BLaER1 (cell line): Measurements from ENCODE around the gene TRIM29.

Experiments used
- H3K27ac ChIP-seq: shearing (Covaris generic); formaldehyde crosslinking; 2 replicates; pipeline ENCODE4 v1.8.1; 2022
- H3K27me3 ChIP-seq: shearing (Covaris generic); formaldehyde crosslinking; 2 replicates; pipeline ENCODE4 v1.8.1; 2022
- H3K36me3 ChIP-seq: shearing (Covaris generic); formaldehyde crosslinking; 2 replicates; pipeline ENCODE4 v1.8.1; 2022
- H3K4me1 ChIP-seq: shearing (Covaris generic); formaldehyde crosslinking; 2 replicates; pipeline ENCODE4 v1.8.1; 2022
- H3K4me2 ChIP-seq: shearing (Covaris generic); formaldehyde crosslinking; 2 replicates; pipeline ENCODE4 v1.8.1; 2022
- H3K4me3 ChIP-seq: shearing (Covaris generic); formaldehyde crosslinking; 2 replicates; pipeline ENCODE4 v1.8.1; 2022
- H3K9ac ChIP-seq: shearing (Covaris generic); formaldehyde crosslinking; 2 replicates; pipeline ENCODE4 v1.8.1; 2022
- H3K9me3 ChIP-seq: shearing (Covaris generic); formaldehyde crosslinking; 2 replicates; pipeline ENCODE4 v1.8.1; 2022
- H4K20me1 ChIP-seq: shearing (Covaris generic); formaldehyde crosslinking; 2 replicates; pipeline ENCODE4 v1.8.1; 2022
- Cebpa-rat ChIP-seq: shearing (Covaris generic); IDR thresholded peaks from 2 replicates; pipeline ENCODE4 v1.8.1; 2022

TRIM29 gene, protein sequence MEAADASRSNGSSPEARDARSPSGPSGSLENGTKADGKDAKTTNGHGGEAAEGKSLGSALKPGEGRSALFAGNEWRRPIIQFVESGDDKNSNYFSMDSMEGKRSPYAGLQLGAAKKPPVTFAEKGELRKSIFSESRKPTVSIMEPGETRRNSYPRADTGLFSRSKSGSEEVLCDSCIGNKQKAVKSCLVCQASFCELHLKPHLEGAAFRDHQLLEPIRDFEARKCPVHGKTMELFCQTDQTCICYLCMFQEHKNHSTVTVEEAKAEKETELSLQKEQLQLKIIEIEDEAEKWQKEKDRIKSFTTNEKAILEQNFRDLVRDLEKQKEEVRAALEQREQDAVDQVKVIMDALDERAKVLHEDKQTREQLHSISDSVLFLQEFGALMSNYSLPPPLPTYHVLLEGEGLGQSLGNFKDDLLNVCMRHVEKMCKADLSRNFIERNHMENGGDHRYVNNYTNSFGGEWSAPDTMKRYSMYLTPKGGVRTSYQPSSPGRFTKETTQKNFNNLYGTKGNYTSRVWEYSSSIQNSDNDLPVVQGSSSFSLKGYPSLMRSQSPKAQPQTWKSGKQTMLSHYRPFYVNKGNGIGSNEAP

DNA sequence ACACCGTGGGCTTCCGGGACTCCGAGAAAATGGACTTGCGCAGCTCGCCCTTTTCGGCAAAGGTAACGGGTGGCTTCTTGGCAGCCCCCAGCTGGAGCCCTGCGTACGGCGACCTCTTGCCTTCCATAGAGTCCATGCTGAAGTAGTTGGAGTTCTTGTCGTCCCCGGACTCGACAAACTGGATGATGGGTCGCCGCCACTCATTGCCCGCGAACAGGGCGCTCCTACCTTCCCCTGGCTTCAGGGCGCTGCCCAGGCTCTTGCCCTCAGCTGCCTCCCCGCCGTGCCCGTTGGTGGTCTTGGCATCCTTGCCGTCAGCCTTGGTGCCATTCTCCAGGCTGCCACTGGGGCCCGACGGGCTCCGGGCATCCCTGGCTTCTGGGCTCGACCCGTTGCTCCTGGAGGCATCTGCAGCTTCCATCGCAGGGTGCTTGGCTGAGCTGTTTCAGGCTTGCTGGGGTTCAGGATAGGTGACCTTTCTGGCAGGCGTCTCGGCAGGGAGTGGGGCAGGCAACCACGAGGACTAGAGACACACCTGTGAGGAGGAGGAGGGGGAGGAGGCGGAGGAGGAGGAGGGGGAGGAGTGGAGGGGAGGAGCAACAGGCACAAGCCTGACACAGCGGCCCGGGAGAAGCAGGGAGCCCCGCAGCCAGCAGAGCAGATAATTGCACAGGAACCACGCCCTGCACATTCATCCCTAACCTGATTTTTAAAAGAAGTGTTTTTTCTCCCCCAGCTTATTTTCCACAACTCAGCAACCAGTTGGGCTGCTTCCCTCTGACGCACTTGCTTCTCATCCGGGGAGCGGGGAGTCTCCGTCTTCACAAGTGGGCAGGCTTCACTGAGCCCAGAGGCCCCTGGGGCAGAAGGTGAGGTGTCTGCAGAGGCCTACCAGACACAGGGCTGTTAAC lies at the start of gene TRIM29:
TRIM29 (minus strand) TSS at position 503 of the 911 bp plus-strand sequence; CDS start at position 421, 82 bp downstream.
- Histone ChIP-seq H3K4me3 (no peak within 1 kb of the TSS), H3K9me3 (no peaks in the 10 kb centered on the region), H3K36me3 (no peaks in the 10 kb centered on the region), H3K27me3 (no peaks in the 10 kb centered on the region), H3K27ac (no peak within 1 kb of the TSS), H3K9ac (no peak within 1 kb of the TSS), H4K20me1 (no peaks in the 10 kb centered on the region), H3K4me2 (no peak within 1 kb of the TSS), H3K4me1 (no peaks in the 10 kb centered on the region)
- TF ChIP-seq Cebpa-rat, result no peak

GRCh38 chr11:120186774-120187591 lies 49.1 kb upstream of the TRIM29 start:
- Histone ChIP-seq H3K4me1 (peaks cover 20% of the 10 kb centered on the region), H3K27me3 (no peaks in the 10 kb centered on the region), H3K9me3 (no peaks in the 10 kb centered on the region), H3K27ac (no peak overlapping the region), H4K20me1 (no peaks in the 10 kb centered on the region), H3K36me3 (no peaks in the 10 kb centered on the region), H3K4me3 (no peak overlapping the region), H3K4me2 (no peak overlapping the region; the same call in 1 of the 2 replicates), H3K9ac (no peak overlapping the region)
- TF ChIP-seq Cebpa-rat, result no peak

DNA sequence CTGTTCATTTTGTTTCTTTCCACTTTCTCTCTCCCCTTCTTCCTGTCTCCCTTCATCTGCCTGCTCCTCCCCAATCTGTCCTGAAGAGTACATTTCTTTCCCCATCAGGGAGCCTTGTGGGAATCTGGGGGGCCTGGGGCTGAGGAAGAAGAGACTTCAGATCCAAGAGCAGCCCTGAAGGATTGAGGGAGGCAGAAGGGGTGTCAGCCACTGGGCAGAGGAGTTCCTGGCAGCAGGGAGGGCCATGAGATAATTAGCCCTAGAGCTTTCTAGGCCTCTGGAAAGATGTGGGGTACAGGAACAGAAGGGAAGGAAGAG lies 48.5 kb upstream of the TRIM29 start:
- H3K4me2 ChIP-seq, result peak overlapping the region; percentile 34

GRCh38 chr11:120185706-120186455 lies 48.0 kb upstream of the TRIM29 start:
- H3K9ac ChIP-seq, result no peak overlapping the region
- no peak overlapping the region for H3K27ac ChIP-seq
- peaks cover 18% of the 10 kb centered on the region for H3K4me1 ChIP-seq
- no peak for TF ChIP-seq Cebpa-rat
- no peaks in the 10 kb centered on the region for H3K36me3 ChIP-seq
- no peak overlapping the region for H3K4me3 ChIP-seq
- H4K20me1 ChIP-seq, result no peaks in the 10 kb centered on the region
- peak overlapping the region; percentile 34 for H3K4me2 ChIP-seq
- H3K27me3 ChIP-seq, result no peaks in the 10 kb centered on the region
- no peaks in the 10 kb centered on the region for H3K9me3 ChIP-seq

More for the DNA sequence above, 48.5 kb upstream of the TRIM29 start:
- H3K36me3 ChIP-seq, result no peaks in the 10 kb centered on the region
- H3K9ac ChIP-seq, result no peak overlapping the region
- H3K4me3 ChIP-seq, result no peak overlapping the region
- TF ChIP-seq Cebpa-rat, result no peak
- H3K4me1 ChIP-seq, result peaks cover 20% of the 10 kb centered on the region
- no peak overlapping the region for H3K27ac ChIP-seq
- no peaks in the 10 kb centered on the region for H3K27me3 ChIP-seq
- H3K9me3 ChIP-seq, result no peaks in the 10 kb centered on the region
- H4K20me1 ChIP-seq, result no peaks in the 10 kb centered on the region

GRCh38 chr11:120184946-120185705 lies 47.2 kb upstream of the TRIM29 start:
- Histone ChIP-seq H3K4me3 (no peak overlapping the region), H3K4me2 (no peak overlapping the region), H3K27me3 (no peaks in the 10 kb centered on the region), H3K36me3 (no peaks in the 10 kb centered on the region), H3K9me3 (no peaks in the 10 kb centered on the region), H3K9ac (no peak overlapping the region), H3K4me1 (peaks cover 21% of the 10 kb centered on the region), H3K27ac (no peak overlapping the region), H4K20me1 (no peaks in the 10 kb centered on the region)
- TF ChIP-seq Cebpa-rat, result no peak

DNA sequence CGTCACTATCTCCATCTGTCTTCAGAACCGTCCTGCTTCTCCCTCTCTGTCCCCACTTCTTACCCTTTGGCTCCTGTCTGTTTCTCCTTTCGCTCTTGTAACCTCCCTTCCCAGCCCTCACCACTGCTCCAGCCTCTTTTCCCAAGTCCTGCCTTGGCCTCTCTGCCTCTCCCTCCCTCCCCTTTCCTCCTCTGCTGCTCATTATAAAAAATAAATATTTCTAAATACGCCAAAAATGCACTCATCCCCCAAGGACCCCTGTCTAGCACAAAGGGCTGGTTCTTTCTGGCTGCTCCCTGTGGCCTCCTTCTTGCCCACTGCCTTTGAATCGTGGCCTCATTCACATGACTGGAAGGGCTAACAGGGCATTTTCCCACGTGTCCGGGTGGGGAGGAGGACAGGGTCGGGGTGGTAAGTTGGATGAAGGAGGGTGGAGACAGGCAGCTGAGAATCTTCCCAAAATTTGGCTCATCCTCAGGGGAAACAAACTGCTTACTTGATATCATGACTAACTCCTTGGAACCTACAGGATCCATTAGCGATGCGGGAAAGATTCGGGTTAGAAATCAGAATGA lies 46.5 kb upstream of the TRIM29 start:
- Histone ChIP-seq H3K27me3 (no peaks in the 10 kb centered on the region), H4K20me1 (no peaks in the 10 kb centered on the region), H3K36me3 (no peaks in the 10 kb centered on the region), H3K4me2 (no peak overlapping the region), H3K27ac (no peak overlapping the region), H3K4me3 (no peak overlapping the region), H3K9ac (no peak overlapping the region), H3K9me3 (no peaks in the 10 kb centered on the region), H3K4me1 (peaks cover 21% of the 10 kb centered on the region)
- no peak for TF ChIP-seq Cebpa-rat

GRCh38 chr11:120183701-120184141 lies 45.8 kb upstream of the TRIM29 start:
- Histone ChIP-seq H3K4me3 (no peak overlapping the region), H3K27me3 (no peaks in the 10 kb centered on the region), H3K36me3 (no peaks in the 10 kb centered on the region), H3K9ac (no peak overlapping the region), H3K27ac (no peak overlapping the region), H4K20me1 (no peaks in the 10 kb centered on the region), H3K4me2 (no peak overlapping the region), H3K9me3 (no peaks in the 10 kb centered on the region), H3K4me1 (peaks cover 21% of the 10 kb centered on the region)
- TF ChIP-seq Cebpa-rat, result no peak
